ENCODE measurements around the gene MYO7A. TPM values are rescaled to one million over a fixed set of nuclear protein-coding genes. Genes with fewer than 3 reads are reported as not detected.

Gene MYO7A
- total RNA-seq, 4 donors from 2014 or later, result 11.7 to 26.4 (median 17.7) TPM

GRCh38 chr11:77178150-77178549, 50.1 kb downstream of the MYO7A start:
- no peak for TF ChIP-seq CTCF (IDR thresholded peaks at IDR 0.05; ENCODE audit: low read depth)

DNA sequence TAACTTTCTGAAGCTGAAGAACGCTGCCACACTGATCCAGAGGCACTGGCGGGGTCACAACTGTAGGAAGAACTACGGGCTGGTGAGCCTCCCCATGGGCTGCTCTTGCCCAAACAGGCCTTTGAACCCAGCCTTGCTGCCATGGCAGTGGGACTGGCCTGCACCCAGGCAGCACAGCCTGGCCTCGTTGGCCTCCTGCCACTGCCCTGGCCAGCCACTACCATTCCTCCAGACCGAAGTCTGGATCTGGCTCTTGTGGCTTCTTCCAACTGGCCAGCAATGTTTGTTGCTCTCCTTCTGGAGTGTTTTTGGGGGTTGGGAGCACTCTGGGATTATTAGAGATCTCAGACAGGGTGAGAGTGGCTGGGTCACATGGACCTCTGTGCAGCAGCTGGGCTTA, 51.0 kb downstream of the MYO7A start:
- TF ChIP-seq CTCF (IDR thresholded peaks at IDR 0.05; ENCODE audit: low read depth), result no peak

DNA sequence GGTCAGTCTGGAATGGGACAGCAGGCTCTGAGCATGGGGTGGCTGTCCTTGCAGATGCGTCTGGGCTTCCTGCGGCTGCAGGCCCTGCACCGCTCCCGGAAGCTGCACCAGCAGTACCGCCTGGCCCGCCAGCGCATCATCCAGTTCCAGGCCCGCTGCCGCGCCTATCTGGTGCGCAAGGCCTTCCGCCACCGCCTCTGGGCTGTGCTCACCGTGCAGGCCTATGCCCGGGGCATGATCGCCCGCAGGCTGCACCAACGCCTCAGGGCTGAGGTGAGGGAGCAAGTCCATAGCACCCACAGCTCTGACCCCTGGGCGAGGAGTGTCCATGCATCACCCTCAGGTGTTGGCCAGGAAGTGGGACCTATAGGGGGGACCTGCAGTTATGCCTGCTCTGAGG, 51.6 kb downstream of the MYO7A start:
- no peak for TF ChIP-seq CTCF (IDR thresholded peaks at IDR 0.05; ENCODE audit: low read depth)

DNA sequence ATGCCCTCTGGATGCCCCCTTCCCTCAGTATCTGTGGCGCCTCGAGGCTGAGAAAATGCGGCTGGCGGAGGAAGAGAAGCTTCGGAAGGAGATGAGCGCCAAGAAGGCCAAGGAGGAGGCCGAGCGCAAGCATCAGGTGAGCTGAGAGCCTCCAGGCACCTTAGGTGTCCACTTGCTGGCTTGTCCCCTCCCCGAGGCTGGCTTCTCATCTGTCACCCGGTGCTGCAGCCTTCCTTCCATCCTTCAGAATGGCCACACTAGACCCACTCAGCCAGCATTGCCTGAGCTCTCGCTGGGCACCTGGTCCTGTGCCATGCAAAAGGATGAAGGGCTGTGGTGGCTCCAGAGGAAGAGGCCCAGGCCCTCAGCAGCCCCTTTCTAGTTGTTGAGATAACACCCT, 52.3 kb downstream of the MYO7A start:
- TF ChIP-seq CTCF (IDR thresholded peaks at IDR 0.05; ENCODE audit: low read depth), result no peak

GRCh38 chr11:77181226-77181625, 53.2 kb downstream of the MYO7A start:
- no peak for TF ChIP-seq CTCF (IDR thresholded peaks at IDR 0.05; ENCODE audit: low read depth)

DNA sequence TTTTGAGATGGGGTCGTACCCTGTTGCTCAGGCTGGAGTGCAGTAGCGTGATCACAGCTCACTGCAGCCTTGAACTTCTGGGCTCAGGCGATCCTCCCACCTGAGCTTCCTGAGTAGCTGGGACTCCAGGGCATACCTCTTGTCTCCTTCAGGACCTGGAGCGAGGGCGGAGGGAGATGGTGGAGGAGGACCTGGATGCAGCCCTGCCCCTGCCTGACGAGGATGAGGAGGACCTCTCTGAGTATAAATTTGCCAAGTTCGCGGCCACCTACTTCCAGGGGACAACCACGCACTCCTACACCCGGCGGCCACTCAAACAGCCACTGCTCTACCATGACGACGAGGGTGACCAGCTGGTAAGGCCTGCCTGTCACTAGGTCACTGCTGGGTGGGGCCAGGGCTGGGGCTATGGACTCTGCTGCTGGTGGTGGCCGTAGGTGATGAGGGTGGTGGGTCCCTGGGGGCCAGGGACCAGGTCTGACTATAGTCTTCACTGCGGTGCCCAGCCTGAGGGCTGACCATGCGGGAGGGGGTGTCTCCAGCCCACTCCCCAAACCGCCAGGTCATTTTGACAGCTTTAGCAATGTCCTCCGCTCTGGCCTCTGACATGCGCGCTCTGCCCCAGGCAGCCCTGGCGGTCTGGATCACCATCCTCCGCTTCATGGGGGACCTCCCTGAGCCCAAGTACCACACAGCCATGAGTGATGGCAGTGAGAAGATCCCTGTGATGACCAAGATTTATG, 53.9 kb downstream of the MYO7A start:
- TF ChIP-seq CTCF (IDR thresholded peaks at IDR 0.05; ENCODE audit: low read depth), result no peak

GRCh38 chr11:77182542-77183430, 54.7 kb downstream of the MYO7A start:
- TF ChIP-seq CTCF (IDR thresholded peaks at IDR 0.05; ENCODE audit: low read depth), result no peak

All from subcutaneous adipose tissue (tissue), 4 donors.